ENCODE results near the gene PPM1H. TPM values are rescaled to one million over a fixed set of nuclear protein-coding genes. Genes with fewer than 3 reads are reported as not detected.
A peak's percentile ranks its signal among the peaks of the same experiment; 100 is the strongest.

The PPM1H gene
- total RNA-seq, 3 donors from 2014 or later (not counting 1 experiment from before 2014, with no cell fraction given), result 0.18 to 2.1 (median 0.40) TPM

GRCh38 chr12:62643486-62643885 is 291.5 kb downstream of the PPM1H start:
- WGBS (ENCODE audit: insufficient coverage), result 100% methylated on average over 1 of the region's 2 CpGs
- Mint-ChIP-seq H3K27ac (no peak overlapping the region), H3K4me3 (no peak overlapping the region), H3K4me1 (peaks cover 7 to 8% of the 10 kb centered on the region in 2 donors), H3K27me3 (ENCODE audit: low read depth in 2 of 2) (peaks cover 0 to 9% of the 10 kb centered on the region in 2 donors), H3K9me3 (no peaks in the 10 kb centered on the region), H3K36me3 (no peaks in the 10 kb centered on the region)
- Histone ChIP-seq H3K4me1 (ENCODE audit: control insufficient read depth, insufficient read depth, low read length) (peaks cover 4% of the 10 kb centered on the region), H3K36me3 (ENCODE audit: control insufficient read depth, insufficient read depth, low read length) (no peaks in the 10 kb centered on the region), H3K27ac (ENCODE audit: low read length) (no peak overlapping the region), H3K9me3 (ENCODE audit: control insufficient read depth, insufficient read depth, low read length) (no peaks in the 10 kb centered on the region), H3K27me3 (ENCODE audit: control insufficient read depth, insufficient read depth, low read length) (no peaks in the 10 kb centered on the region), H3K4me3 (ENCODE audit: low read length) (no peak overlapping the region)
- TF ChIP-seq CTCF (IDR thresholded peaks at IDR 0.05), result no peak
- intact Hi-C loops (cut with micrococcal nuclease), result no loop called here
- no peak for DNase-seq
- ATAC-seq, result no peak

DNA sequence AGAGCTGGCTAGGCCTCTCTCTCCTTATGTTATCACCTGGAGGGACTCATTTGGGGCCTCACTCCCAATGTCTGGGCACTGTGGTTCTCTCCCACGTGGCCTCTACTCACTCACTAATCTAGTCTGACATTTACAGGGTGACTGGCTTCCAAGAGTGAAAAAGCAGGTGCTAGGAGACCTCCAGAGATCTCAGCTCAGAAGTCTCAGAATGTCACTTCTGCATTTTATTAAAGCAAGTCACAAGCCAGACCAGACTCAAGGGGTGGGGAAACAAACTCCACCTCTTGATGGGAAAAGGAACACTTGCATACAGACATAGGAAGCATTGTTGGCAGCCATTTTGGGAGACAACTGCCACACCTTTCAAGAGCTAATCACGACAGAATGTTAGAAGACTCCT is 292.5 kb downstream of the PPM1H start:
- Mint-ChIP-seq H3K27me3 (ENCODE audit: low read depth in 2 of 2) (peaks cover 0 to 9% of the 10 kb centered on the region in 2 donors), H3K9me3 (no peaks in the 10 kb centered on the region), H3K36me3 (no peaks in the 10 kb centered on the region), H3K4me1 (peaks cover 7 to 8% of the 10 kb centered on the region in 2 donors), H3K27ac (no peak overlapping the region), H3K4me3 (no peak overlapping the region)
- peaks cover 4% of the 10 kb centered on the region for H3K4me1 ChIP-seq (ENCODE audit: control insufficient read depth, insufficient read depth, low read length)
- H3K27me3 ChIP-seq (ENCODE audit: control insufficient read depth, insufficient read depth, low read length), result no peaks in the 10 kb centered on the region
- H3K9me3 ChIP-seq (ENCODE audit: control insufficient read depth, insufficient read depth, low read length), result no peaks in the 10 kb centered on the region
- no peak for TF ChIP-seq CTCF (IDR thresholded peaks at IDR 0.05)
- H3K4me3 ChIP-seq (ENCODE audit: low read length), result no peak overlapping the region
- 67% methylated on average over 2 of the region's 2 CpGs for WGBS (ENCODE audit: insufficient coverage)
- H3K27ac ChIP-seq (ENCODE audit: low read length), result no peak overlapping the region
- DNase-seq (no peak), ATAC-seq (no peak)
- intact Hi-C loops (cut with micrococcal nuclease), result no loop called here
- H3K36me3 ChIP-seq (ENCODE audit: control insufficient read depth, insufficient read depth, low read length), result no peaks in the 10 kb centered on the region

DNA sequence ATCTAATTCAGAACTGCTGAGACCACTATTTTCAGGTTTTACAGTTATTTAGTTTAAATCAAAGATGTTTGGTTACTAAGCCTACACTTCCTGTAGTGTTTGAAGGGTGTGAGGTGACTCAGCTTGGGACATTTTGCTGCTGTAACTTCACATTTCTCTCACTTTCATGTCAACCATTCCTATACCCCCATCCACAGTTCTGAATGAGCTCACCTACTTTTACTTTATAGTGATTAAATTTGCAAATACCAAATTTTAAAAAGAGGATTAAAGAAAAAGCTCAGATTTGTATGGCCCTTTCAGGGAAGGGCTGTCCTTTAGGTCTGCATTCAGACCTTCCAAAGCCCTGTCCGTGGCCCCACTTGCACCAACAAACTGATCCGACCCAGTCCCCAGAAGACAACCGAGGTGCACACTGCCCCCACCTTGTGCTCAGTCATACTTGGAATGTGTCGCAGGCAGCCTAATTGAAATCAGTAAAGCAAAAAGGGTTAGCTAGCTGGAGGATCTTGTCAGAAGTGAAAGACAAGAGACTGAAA is 294.0 kb downstream of the PPM1H start:
- no peak for TF ChIP-seq CTCF (IDR thresholded peaks at IDR 0.05)
- Histone ChIP-seq H3K27me3 (ENCODE audit: control insufficient read depth, insufficient read depth, low read length) (peaks cover 2% of the 10 kb centered on the region), H3K4me3 (ENCODE audit: low read length) (no peak overlapping the region), H3K9me3 (ENCODE audit: control insufficient read depth, insufficient read depth, low read length) (no peaks in the 10 kb centered on the region), H3K36me3 (ENCODE audit: control insufficient read depth, insufficient read depth, low read length) (no peaks in the 10 kb centered on the region), H3K27ac (ENCODE audit: low read length) (no peak overlapping the region), H3K4me1 (ENCODE audit: control insufficient read depth, insufficient read depth, low read length) (peaks cover 4% of the 10 kb centered on the region)
- Mint-ChIP-seq H3K27me3 (ENCODE audit: low read depth in 2 of 2) (peaks cover 0 to 4% of the 10 kb centered on the region in 2 donors), H3K4me1 (peaks cover 7 to 8% of the 10 kb centered on the region in 2 donors), H3K4me3 (no peak overlapping the region), H3K27ac (peak overlapping the region in 1 of 2 donors; percentile 84), H3K9me3 (no peaks in the 10 kb centered on the region), H3K36me3 (no peaks in the 10 kb centered on the region)
- 59% methylated on average over 4 of the region's 4 CpGs for WGBS (ENCODE audit: insufficient coverage)
- DNase-seq, result peak in 1 of 2 donors; percentile 56
- intact Hi-C loops (cut with micrococcal nuclease), result no loop called here
- peak; percentile 87 to 96 (median 93) for ATAC-seq

GRCh38 chr12:62637679-62638078 is 297.3 kb downstream of the PPM1H start:
- H3K36me3 Mint-ChIP-seq, result no peaks in the 10 kb centered on the region
- Histone ChIP-seq H3K36me3 (ENCODE audit: control insufficient read depth, insufficient read depth, low read length) (no peaks in the 10 kb centered on the region), H3K27me3 (ENCODE audit: control insufficient read depth, insufficient read depth, low read length) (peaks cover 17% of the 10 kb centered on the region), H3K9me3 (ENCODE audit: control insufficient read depth, insufficient read depth, low read length) (no peaks in the 10 kb centered on the region), H3K27ac (ENCODE audit: low read length) (no peak overlapping the region), H3K4me1 (ENCODE audit: control insufficient read depth, insufficient read depth, low read length) (peaks cover 4% of the 10 kb centered on the region), H3K4me3 (ENCODE audit: low read length) (no peak overlapping the region)
- DNase-seq, result no peak
- peaks cover 7 to 9% of the 10 kb centered on the region in 2 donors for H3K4me1 Mint-ChIP-seq
- peaks cover 14 to 25% of the 10 kb centered on the region in 2 donors for H3K27me3 Mint-ChIP-seq (ENCODE audit: low read depth in 2 of 2)
- H3K9me3 Mint-ChIP-seq, result no peaks in the 10 kb centered on the region
- TF ChIP-seq CTCF (IDR thresholded peaks at IDR 0.05), result no peak
- no peak overlapping the region for H3K4me3 Mint-ChIP-seq
- WGBS (ENCODE audit: insufficient coverage), result 95% methylated on average over 5 of the region's 5 CpGs
- no peak overlapping the region for H3K27ac Mint-ChIP-seq
- no peak for ATAC-seq
- intact Hi-C loops (cut with micrococcal nuclease), result no loop called here
